K562 (cell line): Measurements from ENCODE around the gene ACKR2. TPM values are rescaled to one million over a fixed set of nuclear protein-coding genes. Genes with fewer than 3 reads are reported as not detected.
A peak's percentile ranks its signal among the peaks of the same experiment; 100 is the strongest.

Experiments
- ATF6 ChIP-seq: sonication (generic); formaldehyde crosslinking; IDR thresholded peaks from 2 replicates; pipeline ENCODE4 v1.4.0; 2020; ENCODE audit warnings: mild to moderate bottlenecking, missing genetic modification reagents
- BDP1 ChIP-seq: IDR thresholded peaks from 3 replicates; pipeline ENCODE4 v1.6.1; 2011; ENCODE audit not compliant: insufficient read length, insufficient read depth
- BRD4 ChIP-seq: fragments of 200-600 bp; sonication (generic); IDR thresholded peaks from 2 replicates; pipeline ENCODE4 v1.6.1; 2017; ENCODE audit warnings: inconsistent platforms
- EGR1 ChIP-seq: fragments of 450-650 bp; conservative IDR thresholded peaks from 2 replicates; pipeline ENCODE4 v1.6.1; 2017; ENCODE audit warnings: mild to moderate bottlenecking
- ETV1 ChIP-seq: fragments of 450-650 bp; conservative IDR thresholded peaks from 2 replicates; pipeline ENCODE4 v1.6.1; 2016; ENCODE audit warnings: missing genetic modification characterization, control low read depth, low read depth, missing compliant biosample characterization
- HIVEP1 ChIP-seq: fragments of 250-450 bp; sonication (Bioruptor Pico); IDR thresholded peaks from 2 replicates; pipeline ENCODE4 v1.4.0; 2020; ENCODE audit warnings: mild to moderate bottlenecking
- KDM2B ChIP-seq: fragments of 250-450 bp; sonication (Bioruptor Pico); IDR thresholded peaks from 2 replicates; pipeline ENCODE4 v1.8.0; 2021; ENCODE audit warnings: mild to moderate bottlenecking, moderate library complexity
- NBN ChIP-seq: fragments of 450-650 bp; IDR thresholded peaks from 2 replicates; pipeline ENCODE4 v1.6.1; 2016; ENCODE audit warnings: low read depth, mild to moderate bottlenecking
- NFXL1 ChIP-seq: fragments of 450-650 bp; formaldehyde crosslinking; IDR thresholded peaks from 2 replicates; pipeline ENCODE4 v1.4.0; 2021; ENCODE audit warnings: mild to moderate bottlenecking
- NR1H2 ChIP-seq: sonication (generic); formaldehyde crosslinking; IDR thresholded peaks from 2 replicates; pipeline ENCODE4 v1.4.0; 2020; ENCODE audit warnings: mild to moderate bottlenecking, missing genetic modification reagents
- POLR2AphosphoS5 ChIP-seq: IDR thresholded peaks from 2 replicates; pipeline ENCODE4 v1.6.1; 2011; ENCODE audit warnings: mild to moderate bottlenecking, low read depth, low read length, moderate library complexity; ENCODE audit not compliant: control insufficient read depth, insufficient read depth
- RBBP5 ChIP-seq: fragments of 200-600 bp; sonication (generic); IDR thresholded peaks from 2 replicates; pipeline ENCODE4 v1.6.1; 2012; ENCODE audit warnings: borderline replicate concordance, mild to moderate bottlenecking, low read length, control low read depth, inconsistent platforms; ENCODE audit not compliant: insufficient read depth, poor library complexity, severe bottlenecking
- RBM25 ChIP-seq: fragments of 200-400 bp; formaldehyde crosslinking; IDR thresholded peaks from 2 replicates; pipeline ENCODE4 v1.6.1; 2018; ENCODE audit warnings: low read length, low read depth, moderate library complexity; ENCODE audit not compliant: severe bottlenecking
- SMAD4 ChIP-seq: fragments of 250-450 bp; sonication (Bioruptor Pico); conservative IDR thresholded peaks from 2 replicates; pipeline ENCODE4 v1.8.0; 2021; ENCODE audit warnings: inconsistent platforms, mild to moderate bottlenecking, moderate library complexity
- SREBF2 ChIP-seq: sonication (generic); formaldehyde crosslinking; IDR thresholded peaks from 2 replicates; pipeline ENCODE4 v1.4.0; 2020; ENCODE audit warnings: mild to moderate bottlenecking, missing genetic modification reagents
- THAP12 ChIP-seq: fragments of 250-450 bp; sonication (Bioruptor Pico); IDR thresholded peaks from 2 replicates; pipeline ENCODE4 v1.9.0; 2021; ENCODE audit warnings: mild to moderate bottlenecking, inconsistent platforms
- ZBTB5 ChIP-seq: fragments of 450-650 bp; IDR thresholded peaks from 2 replicates; pipeline ENCODE4 v1.6.1; 2017; ENCODE audit warnings: antibody characterized with exemption
- ZBTB8A ChIP-seq: fragments of 450-650 bp; IDR thresholded peaks from 2 replicates; pipeline ENCODE4 v1.6.1; 2018; ENCODE audit warnings: mild to moderate bottlenecking, moderate library complexity; ENCODE audit not compliant: partially characterized antibody
- ZNF134 ChIP-seq: fragments of 250-450 bp; sonication (Bioruptor Pico); conservative IDR thresholded peaks from 2 replicates; pipeline ENCODE4 v1.4.0; 2020
- ZNF253 ChIP-seq: fragments of 250-450 bp; sonication (Bioruptor Pico); conservative IDR thresholded peaks from 2 replicates; pipeline ENCODE4 v1.6.1; 2021; ENCODE audit warnings: mild to moderate bottlenecking
- ZNF316 ChIP-seq: fragments of 450-650 bp; IDR thresholded peaks from 2 replicates; pipeline ENCODE4 v1.6.1; 2016
- ZNF324 ChIP-seq: fragments of 250-450 bp; sonication (Bioruptor Pico); IDR thresholded peaks from 2 replicates; pipeline ENCODE4 v1.4.0; 2020; ENCODE audit warnings: mild to moderate bottlenecking
- ZNF436 ChIP-seq: fragments of 250-450, 450-650 bp; sonication (Bioruptor Pico); formaldehyde crosslinking; IDR thresholded peaks from 2 replicates; pipeline ENCODE4 v1.7.0; 2020; ENCODE audit warnings: mild to moderate bottlenecking
- polyA plus RNA-seq, 8 experiments: library from polyadenylated mRNA; depleted of rRNA in 4 of 8; stranded (reverse) in 5 of 8; unstranded in 3 of 8; fragments of >200 nt; fragmentation: Nextera tagmentation in 2 of 8; fragmentation: Illumina TruSeq in 1 of 8; extraction: Ambion mirVana in 2 of 8; extraction: Trizol in 1 of 8; gene quantifications; 2 replicates each; pipeline versions ENCODE4 v1.2.1 to v1.2.3, GENCODE V29; 2011 to 2014; ENCODE audit warnings: inconsistent platforms in 1 of 8, missing spikeins in 1 of 8
- total RNA-seq, 7 experiments: library from RNA; depleted of rRNA in 6 of 7; stranded (reverse); fragments of >200 nt in 6 of 7; fragmentation: Illumina TruSeq in 2 of 7; extraction: Trizol in 2 of 7; gene quantifications; 2 replicates each; pipeline versions ENCODE4 v1.2.1 to v1.2.3, GENCODE V29; 2011 to 2021; ENCODE audit warnings: low replicate concordance in 1 of 7

Gene ACKR2
- total and polyA plus RNA-seq, 9 of the 15 experiments (the other 6 are each of a cell fraction or from before 2014, with no cell fraction given) = 0.03 to 0.69 (median 0.25) TPM; not detected in 1

GRCh38 chr3:42804106-42804830, 5.0 kb upstream of the ACKR2 start, which contains the start of gene HIGD1A (continued):
- TF ChIP-seq KDM2B (CRISPR knock-in tag) (peak; percentile 32; the same call in 1 of the 2 replicates), ZNF316 (peak; percentile 33), NFXL1 (no peak), POLR2AphosphoS5 (peak; percentile 88), ZBTB5 (peak; percentile 60; the same call in 1 of the 2 replicates), ATF6 (CRISPR knock-in tag) (peak; percentile 30), HIVEP1 (0 out of 2 replicates have a peak, but pooled peaks have one; percentile 77), BRD4 (0 out of 2 replicates have a peak, but pooled peaks have one; percentile 40), ZNF253 (no peak), NBN (peak; percentile 63; the same call in 1 of the 2 replicates), SREBF2 (peak; percentile 76; the same call in 1 of the 2 replicates), ZBTB8A (no peak), ZNF436 (CRISPR knock-in tag) (0 out of 2 replicates have a peak, but pooled peaks have one; percentile 59), RBM25 (peak; percentile 95), SMAD4 (CRISPR knock-in tag) (peak; percentile 22), ZNF324 (peak; percentile 61; the same call in 1 of the 2 replicates), RBBP5 (peak; percentile 98), ZNF134 (CRISPR knock-in tag) (0 out of 2 replicates have a peak, but pooled peaks have one; percentile 12), THAP12 (CRISPR knock-in tag) (peak; percentile 50; the same call in 1 of the 2 replicates), ETV1 (peak; percentile 30; the same call in 1 of the 2 replicates), BDP1 (no peak), EGR1 (peak; percentile 34; the same call in 1 of the 2 replicates), NR1H2 (peak; percentile 51; the same call in 1 of the 2 replicates)
